HUES48 (cell line): ENCODE results near the gene ENTPD8.

Experiments used
- H3K27ac ChIP-seq: one replicate; pipeline ENCODE4 v1.7.0; 2013; ENCODE audit warnings: low read depth, low read length, inconsistent platforms
- H3K27me3 ChIP-seq: 2 replicates; pipeline ENCODE4 v1.6.1; 2013; ENCODE audit warnings: mild to moderate bottlenecking, low read length; ENCODE audit not compliant: control insufficient read depth, insufficient read depth
- H3K36me3 ChIP-seq: 2 replicates; pipeline ENCODE4 v1.6.1; 2013; ENCODE audit warnings: low read length; ENCODE audit not compliant: control insufficient read depth, insufficient read depth
- H3K4me1 ChIP-seq: 2 replicates; pipeline ENCODE4 v1.6.1; 2013; ENCODE audit warnings: mild to moderate bottlenecking, low read length; ENCODE audit not compliant: control insufficient read depth, insufficient read depth
- H3K4me3 ChIP-seq: 2 replicates; pipeline ENCODE4 v1.5.1; 2013; ENCODE audit warnings: mild to moderate bottlenecking, low read depth, low read length
- H3K9ac ChIP-seq: 2 replicates; pipeline ENCODE4 v1.6.1; 2013; ENCODE audit warnings: mild to moderate bottlenecking, low read depth, low read length, moderate library complexity
- H3K9me3 ChIP-seq: 2 replicates; pipeline ENCODE4 v1.6.1; 2013; ENCODE audit warnings: low read length; ENCODE audit not compliant: control insufficient read depth, insufficient read depth

The ENTPD8 gene

DNA sequence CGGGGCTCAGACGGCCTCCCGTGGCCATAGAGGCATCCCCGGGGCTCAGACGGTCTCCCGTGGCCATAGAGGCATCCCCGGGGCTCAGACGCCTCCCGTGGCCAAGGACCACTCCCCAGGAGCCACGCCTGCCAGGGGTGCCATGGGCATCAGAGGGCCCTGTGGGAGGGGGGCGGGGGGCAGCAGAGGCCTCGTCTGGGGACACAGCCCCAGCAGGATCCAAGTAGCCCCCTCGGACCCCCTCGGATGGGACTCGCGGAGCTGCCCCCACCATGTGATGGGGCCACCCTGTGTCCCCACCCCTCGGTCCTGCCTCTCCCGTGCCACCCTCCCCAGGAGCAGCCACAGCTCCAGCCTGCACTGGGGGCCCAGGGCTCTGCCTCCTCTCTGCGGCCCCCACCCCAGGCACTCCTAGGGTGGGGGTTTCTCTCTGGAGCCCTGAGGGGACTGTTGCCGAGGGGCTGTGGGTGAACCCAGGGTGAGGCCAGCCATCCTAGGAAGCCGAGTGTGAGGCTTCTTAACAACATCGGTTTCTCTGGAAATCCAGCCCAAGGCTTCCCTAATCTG is 2.5 kb downstream of the ENTPD8 start:
- Histone ChIP-seq H3K27me3 (no peaks in the 10 kb centered on the region), H3K4me1 (no peaks in the 10 kb centered on the region), H3K36me3 (no peaks in the 10 kb centered on the region), H3K27ac (no peak overlapping the region), H3K9me3 (no peaks in the 10 kb centered on the region), H3K9ac (no peak overlapping the region), H3K4me3 (no peak overlapping the region)

DNA sequence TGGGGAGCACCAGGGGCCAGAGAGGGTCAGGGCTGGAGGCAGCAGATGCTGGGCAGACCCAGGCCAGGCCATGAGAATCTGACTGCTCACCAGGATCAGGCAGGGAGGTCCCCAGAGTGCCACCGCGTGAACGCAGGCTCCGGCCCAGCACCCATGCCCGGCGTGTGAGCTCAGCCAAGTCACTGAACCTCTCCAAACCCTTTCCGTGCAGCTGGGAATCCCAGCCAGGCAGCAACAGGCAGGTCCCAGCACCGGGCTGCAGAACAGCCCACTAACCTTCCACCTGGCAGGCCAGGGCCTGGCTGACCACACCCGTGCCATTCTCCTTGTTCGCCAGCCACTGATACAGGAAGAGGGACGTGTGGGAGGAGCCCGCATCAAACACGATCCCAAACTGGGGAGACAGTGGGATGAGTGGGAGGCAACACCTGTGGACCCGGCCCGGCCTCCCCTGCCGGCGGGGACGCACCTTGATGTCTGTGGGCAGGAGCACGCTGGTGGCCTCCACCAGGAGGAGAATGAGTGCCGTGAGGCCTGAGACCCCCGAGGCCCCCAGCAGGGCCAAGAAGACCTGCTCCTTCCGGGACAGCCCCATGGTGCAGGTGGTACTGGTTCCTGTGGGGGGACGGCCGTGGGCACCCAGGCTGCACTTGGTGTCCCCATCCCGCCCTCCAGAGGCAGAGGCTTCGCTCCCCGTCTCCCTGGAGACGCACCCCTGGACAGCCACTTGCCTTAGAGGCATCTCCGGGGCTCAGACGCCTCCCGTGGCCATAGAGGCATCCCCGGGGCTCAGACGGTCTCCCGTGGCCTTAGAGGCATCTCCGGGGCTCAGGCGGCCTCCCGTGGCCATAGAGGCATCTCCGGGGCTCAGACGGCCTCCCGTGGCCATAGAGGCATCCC is 3.2 kb downstream of the ENTPD8 start:
- Histone ChIP-seq H3K36me3 (no peaks in the 10 kb centered on the region), H3K9ac (no peak overlapping the region), H3K4me3 (no peak overlapping the region), H3K27ac (no peak overlapping the region), H3K9me3 (no peaks in the 10 kb centered on the region), H3K27me3 (no peaks in the 10 kb centered on the region), H3K4me1 (no peaks in the 10 kb centered on the region)

DNA sequence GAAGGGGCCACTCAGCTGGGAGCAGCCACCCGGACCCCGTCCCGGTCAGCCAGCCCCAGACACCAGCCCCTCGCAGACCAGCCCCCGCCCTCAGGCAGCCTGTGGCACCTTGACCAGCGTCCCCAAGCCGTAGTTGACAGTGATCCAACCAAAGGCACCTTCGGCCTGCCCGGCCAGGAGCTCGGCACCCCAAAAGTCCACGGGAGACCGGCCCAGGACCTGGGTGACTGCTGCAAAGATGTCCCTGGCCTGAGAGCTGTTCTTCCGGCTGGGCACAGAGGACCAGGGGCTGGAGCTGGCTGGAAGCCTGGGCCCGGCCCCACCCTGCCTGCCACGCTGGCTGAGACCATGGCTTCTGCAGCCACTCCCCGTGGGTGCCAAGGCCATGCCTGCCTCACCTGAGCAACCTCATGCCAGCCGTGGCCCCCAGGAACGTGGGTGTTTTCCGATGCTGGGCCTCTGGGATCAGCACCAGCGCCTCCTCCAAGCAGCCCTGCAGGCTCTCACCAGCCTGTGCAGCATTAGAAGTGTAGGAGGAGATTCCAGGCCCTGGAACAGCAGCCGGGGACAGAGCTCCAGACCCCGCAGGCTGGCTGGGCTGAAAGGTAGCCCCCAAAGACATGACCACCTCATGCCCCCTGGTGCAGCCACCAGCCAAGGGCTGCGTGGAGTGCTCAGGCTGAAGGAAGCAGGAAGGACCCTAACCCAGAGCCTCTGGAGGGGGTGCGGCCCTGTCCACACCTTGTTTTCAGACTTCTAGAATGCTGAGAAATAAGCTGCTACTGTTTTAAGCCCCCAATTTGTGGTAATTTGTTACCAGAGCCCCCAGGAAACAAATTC is 4.2 kb downstream of the ENTPD8 start:
- no peaks in the 10 kb centered on the region for H3K9me3 ChIP-seq
- H3K4me1 ChIP-seq: no peaks in the 10 kb centered on the region
- H3K9ac ChIP-seq: no peak overlapping the region
- no peaks in the 10 kb centered on the region for H3K36me3 ChIP-seq
- H3K4me3 ChIP-seq: no peak overlapping the region
- H3K27me3 ChIP-seq: no peaks in the 10 kb centered on the region
- H3K27ac ChIP-seq: no peak overlapping the region

DNA sequence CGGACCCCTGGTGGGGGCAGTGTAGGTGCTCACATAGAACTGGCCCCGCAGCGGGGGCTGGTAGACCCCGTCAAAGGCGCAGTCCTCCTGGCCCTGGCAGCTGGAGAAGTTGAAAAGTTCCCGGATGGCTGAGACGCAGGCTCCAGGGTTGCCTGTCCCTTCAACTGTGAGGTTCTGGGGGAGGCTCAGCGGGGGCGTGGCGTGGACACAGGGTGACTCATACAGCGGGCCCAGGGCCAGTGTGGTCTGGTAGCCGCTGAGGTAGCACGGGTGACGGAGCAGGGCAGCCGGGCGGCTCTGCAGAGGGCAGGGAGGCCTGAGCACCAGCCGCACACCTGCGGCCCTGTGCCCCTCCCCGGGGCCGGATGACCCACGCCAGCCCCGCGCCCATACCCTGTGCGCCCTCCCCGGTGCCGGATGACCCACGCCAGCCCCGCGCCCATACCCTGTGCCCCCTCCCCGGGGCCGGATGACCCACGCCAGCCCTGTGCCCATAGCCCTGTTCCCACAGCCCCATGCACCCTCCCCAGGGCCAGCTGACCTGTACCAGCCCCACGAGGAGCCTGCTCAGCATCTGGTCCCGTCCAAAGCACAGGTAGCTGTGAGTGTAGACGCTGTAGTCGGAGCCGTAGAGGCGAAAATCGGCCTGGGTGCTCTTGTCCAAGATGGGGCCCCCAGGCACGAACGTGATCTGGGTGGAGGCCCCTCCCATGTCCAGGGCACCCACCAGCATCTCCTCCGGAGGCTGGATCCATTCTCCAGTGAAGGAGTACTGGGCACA is 5.0 kb downstream of the ENTPD8 start:
- Histone ChIP-seq H3K9me3 (no peaks in the 10 kb centered on the region), H3K36me3 (no peaks in the 10 kb centered on the region), H3K27ac (no peak overlapping the region), H3K4me3 (no peak overlapping the region), H3K9ac (no peak overlapping the region), H3K27me3 (no peaks in the 10 kb centered on the region), H3K4me1 (no peaks in the 10 kb centered on the region)

DNA sequence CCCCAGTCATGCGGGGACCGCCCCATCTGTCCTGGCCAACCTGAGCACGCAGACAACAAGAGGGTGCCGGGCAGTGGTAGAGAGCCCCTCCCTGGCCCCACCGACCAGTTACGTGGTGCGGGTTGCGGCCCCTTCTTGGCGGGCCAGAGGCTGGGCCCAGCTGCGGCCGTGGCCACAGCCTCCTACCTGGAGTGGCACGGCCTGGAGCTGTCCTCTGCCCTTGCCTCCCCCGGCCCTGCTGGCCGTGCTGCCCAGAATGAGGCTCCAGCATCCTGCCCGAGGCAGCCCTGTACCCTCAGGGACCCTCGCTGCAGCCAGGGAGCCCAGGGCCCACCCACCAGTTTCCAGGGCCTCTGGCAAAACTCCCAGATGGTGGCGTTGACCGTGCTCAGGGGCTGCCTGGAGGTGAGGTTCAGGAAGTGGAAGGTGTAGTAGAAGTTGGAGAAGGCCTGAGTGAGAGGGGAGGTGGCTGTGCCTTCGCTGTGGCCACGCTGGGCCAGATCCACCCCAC is 5.7 kb downstream of the ENTPD8 start:
- Histone ChIP-seq H3K27me3 (no peaks in the 10 kb centered on the region), H3K9ac (no peak overlapping the region), H3K4me1 (no peaks in the 10 kb centered on the region)

DNA sequence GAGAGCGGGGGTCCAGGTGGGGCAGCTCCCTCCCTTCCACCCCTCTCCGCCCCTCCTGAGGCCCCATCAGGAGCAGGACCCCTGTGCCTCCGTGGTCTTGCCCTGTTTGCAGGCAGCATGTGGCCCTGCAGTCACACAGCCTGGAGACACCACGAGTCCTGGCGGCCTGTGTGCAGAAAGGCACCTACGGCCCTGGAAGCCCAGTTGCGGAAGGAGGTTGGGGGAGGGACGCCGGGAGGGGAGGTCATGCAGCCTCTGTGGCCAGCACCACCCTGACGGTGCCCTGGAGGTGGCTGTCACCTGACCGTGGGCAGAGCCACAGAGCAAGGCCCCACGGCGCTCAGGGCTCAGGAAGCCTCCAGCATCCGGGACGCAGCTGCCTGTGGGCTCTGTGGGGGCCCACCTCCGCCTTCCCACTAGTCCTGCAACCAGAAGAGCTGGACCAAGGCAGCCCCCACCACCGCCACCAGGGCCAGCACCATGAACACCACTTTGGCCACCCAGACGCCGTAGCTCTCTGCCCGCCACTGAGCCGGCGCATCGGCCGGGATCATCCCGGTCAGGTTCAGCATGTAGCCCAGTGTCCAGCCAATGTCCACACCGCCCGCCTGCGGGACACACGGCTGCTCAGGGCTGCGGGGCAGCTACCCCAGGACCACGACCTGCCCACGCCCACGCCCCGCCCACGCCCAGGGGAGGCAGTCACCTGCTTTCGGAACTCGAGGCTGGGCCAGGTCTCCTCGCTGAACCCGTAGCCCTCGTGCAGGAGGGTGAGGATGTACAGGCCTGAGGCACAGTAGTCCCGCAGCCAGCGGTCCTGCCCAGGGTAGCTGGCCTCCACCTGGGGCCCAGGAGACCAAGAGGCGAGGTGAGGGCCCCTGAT is 6.4 kb downstream of the ENTPD8 start:
- no peaks in the 10 kb centered on the region for H3K9me3 ChIP-seq
- H3K4me1 ChIP-seq: no peaks in the 10 kb centered on the region
- no peaks in the 10 kb centered on the region for H3K36me3 ChIP-seq
- no peaks in the 10 kb centered on the region for H3K27me3 ChIP-seq
- no peak overlapping the region for H3K9ac ChIP-seq
- no peak overlapping the region for H3K27ac ChIP-seq
- no peak overlapping the region for H3K4me3 ChIP-seq

More for the DNA sequence above, 5.7 kb downstream of the ENTPD8 start:
- Histone ChIP-seq H3K27ac (no peak overlapping the region), H3K4me3 (no peak overlapping the region), H3K9me3 (no peaks in the 10 kb centered on the region), H3K36me3 (no peaks in the 10 kb centered on the region)

DNA sequence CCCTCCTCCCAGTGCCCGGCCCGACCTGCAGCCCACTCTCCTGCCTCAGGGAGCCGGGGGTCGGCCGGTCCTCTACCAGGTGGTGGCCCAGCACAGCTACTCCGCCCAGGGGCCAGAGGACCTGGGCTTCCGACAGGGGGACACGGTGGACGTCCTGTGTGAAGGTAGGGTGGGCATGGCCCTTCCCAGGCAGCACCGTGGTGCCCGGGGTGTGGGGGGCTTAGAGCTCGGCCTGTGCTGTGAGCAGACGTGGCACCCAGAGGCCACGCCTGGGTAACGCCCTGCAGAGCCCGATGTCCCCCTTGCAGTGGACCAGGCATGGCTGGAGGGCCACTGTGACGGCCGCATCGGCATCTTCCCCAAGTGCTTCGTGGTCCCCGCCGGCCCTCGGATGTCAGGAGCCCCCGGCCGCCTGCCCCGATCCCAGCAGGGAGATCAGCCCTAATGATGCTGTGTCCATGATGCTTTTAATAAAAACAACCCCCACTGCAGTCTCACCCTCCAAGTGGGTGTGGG is 7.2 kb downstream of the ENTPD8 start:
- H3K27ac ChIP-seq: no peak overlapping the region
- no peaks in the 10 kb centered on the region for H3K4me1 ChIP-seq
- H3K36me3 ChIP-seq: no peaks in the 10 kb centered on the region
- H3K9me3 ChIP-seq: no peaks in the 10 kb centered on the region
- no peak overlapping the region for H3K9ac ChIP-seq
- no peak overlapping the region for H3K4me3 ChIP-seq
- no peaks in the 10 kb centered on the region for H3K27me3 ChIP-seq

DNA sequence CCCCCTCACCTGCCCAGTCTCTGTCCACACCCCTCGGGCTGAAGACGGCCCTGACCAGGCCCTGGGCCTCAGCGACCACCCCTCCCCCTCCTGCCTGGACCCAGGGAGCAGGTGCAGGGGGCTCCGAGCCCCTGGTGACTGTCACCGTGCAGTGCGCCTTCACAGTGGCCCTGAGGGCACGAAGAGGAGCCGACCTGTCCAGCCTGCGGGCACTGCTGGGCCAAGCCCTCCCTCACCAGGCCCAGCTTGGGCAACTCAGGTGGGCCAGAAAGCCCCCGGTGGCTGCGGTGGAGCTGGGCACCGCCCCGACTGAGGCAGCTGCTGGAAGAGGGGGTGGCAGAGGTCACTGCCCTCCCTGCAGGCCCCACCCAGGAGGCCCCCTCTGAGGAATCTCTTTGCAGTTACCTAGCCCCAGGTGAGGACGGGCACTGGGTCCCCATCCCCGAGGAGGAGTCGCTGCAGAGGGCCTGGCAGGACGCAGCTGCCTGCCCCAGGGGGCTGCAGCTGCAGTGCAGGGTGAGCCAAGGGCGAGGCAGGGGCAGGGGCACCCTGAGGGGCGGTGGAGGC is 7.7 kb downstream of the ENTPD8 start:
- no peaks in the 10 kb centered on the region for H3K9me3 ChIP-seq
- H3K9ac ChIP-seq: no peak overlapping the region
- H3K4me3 ChIP-seq: no peak overlapping the region
- H3K4me1 ChIP-seq: no peaks in the 10 kb centered on the region
- no peaks in the 10 kb centered on the region for H3K27me3 ChIP-seq
- H3K36me3 ChIP-seq: no peaks in the 10 kb centered on the region
- no peak overlapping the region for H3K27ac ChIP-seq

DNA sequence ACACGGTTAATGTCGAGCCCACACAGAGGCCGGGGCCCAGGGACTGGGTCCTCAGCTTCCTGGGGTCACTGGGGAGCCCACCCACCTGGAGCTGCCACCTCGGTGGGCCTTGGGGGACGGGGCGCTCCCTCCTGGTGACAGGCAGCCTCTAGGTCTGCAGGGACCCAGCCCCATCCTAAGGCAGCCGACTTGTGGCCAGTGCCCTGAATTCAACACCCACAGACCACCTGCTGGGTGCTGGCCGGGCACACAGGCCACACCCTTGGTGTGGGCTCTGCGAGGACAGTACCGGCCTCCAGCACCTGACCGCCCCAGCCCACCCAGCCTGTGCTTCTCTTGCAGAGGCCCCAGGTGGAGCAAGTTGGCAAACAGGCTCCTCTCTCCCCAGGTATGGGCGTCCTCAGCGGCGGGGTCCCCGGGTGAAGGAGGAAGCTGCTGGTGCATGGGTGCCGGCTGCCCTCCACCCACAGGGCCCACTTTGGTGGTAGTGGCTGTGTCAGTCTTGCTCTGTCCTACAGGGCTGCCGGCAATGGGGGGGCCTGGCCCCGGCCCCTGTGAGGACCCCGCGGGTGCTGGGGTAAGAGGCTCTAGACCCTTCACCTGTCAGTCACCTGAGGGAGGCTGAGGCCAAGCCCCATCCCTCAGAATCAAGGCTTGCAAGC is 8.3 kb downstream of the ENTPD8 start:
- no peak overlapping the region for H3K27ac ChIP-seq
- no peaks in the 10 kb centered on the region for H3K36me3 ChIP-seq
- no peaks in the 10 kb centered on the region for H3K9me3 ChIP-seq
- no peaks in the 10 kb centered on the region for H3K27me3 ChIP-seq
- no peaks in the 10 kb centered on the region for H3K4me1 ChIP-seq
- no peak overlapping the region for H3K4me3 ChIP-seq
- H3K9ac ChIP-seq: no peak overlapping the region
